Colon (tissue), 2 donors: ENCODE results near the gene ATXN10.
"Not testable (repeated sequence)": the region's sequence is repeated elsewhere in the genome, so short reads cannot be mapped to it uniquely, and the experiment has no call there.

ENCODE experiments used
- FAIRE-seq: peaks from 2 replicates; lab custom pipeline; 2012; peaks lifted over from hg19 to GRCh38; lab: Jason Lieb, UNC
- donor health status: control.
- donor health status: control.

Gene ATXN10

GRCh38 chr22:45678961-45679912, 7.6 kb downstream of the ATXN10 start:
- no peak for FAIRE-seq

GRCh38 chr22:45680932-45681700, 9.5 kb downstream of the ATXN10 start:
- no peak for FAIRE-seq

- no peak for FAIRE-seq
Measured at GRCh38 chr22:45682064-45682463, 10.4 kb downstream of the ATXN10 start.

- not testable (repeated sequence) for FAIRE-seq
Measured at GRCh38 chr22:45682773-45683172, 11.1 kb downstream of the ATXN10 start.

GRCh38 chr22:45683248-45683647, 11.6 kb downstream of the ATXN10 start:
- FAIRE-seq, result no peak

GRCh38 chr22:45683680-45684079, 12.0 kb downstream of the ATXN10 start:
- FAIRE-seq, result no peak

GRCh38 chr22:45684169-45684568, 12.5 kb downstream of the ATXN10 start:
- no peak for FAIRE-seq

GRCh38 chr22:45684752-45685574, 13.3 kb downstream of the ATXN10 start:
- FAIRE-seq, result no peak

- no peak for FAIRE-seq
Measured at GRCh38 chr22:45686004-45686403, 14.4 kb downstream of the ATXN10 start.

GRCh38 chr22:45686836-45687235, 15.2 kb downstream of the ATXN10 start:
- FAIRE-seq, result no peak

GRCh38 chr22:45688600-45689080, 17.0 kb downstream of the ATXN10 start:
- FAIRE-seq, result no peak

- FAIRE-seq, result no peak
Measured at GRCh38 chr22:45689211-45689610, 17.6 kb downstream of the ATXN10 start.

GRCh38 chr22:45690008-45690407, 18.4 kb downstream of the ATXN10 start:
- no peak for FAIRE-seq

GRCh38 chr22:45692549-45692948, 20.9 kb downstream of the ATXN10 start:
- FAIRE-seq, result no peak

GRCh38 chr22:45693835-45694234, 22.2 kb downstream of the ATXN10 start:
- FAIRE-seq, result no peak

GRCh38 chr22:45696227-45696626, 24.6 kb downstream of the ATXN10 start:
- FAIRE-seq, result no peak

- no peak for FAIRE-seq
Measured at GRCh38 chr22:45698094-45698493, 26.5 kb downstream of the ATXN10 start.

- FAIRE-seq, result no peak
Measured at GRCh38 chr22:45702981-45703380, 31.3 kb downstream of the ATXN10 start.

GRCh38 chr22:45703758-45704157, 32.1 kb downstream of the ATXN10 start:
- no peak for FAIRE-seq

- no peak for FAIRE-seq
Measured at GRCh38 chr22:45704648-45705047, 33.0 kb downstream of the ATXN10 start.

- FAIRE-seq, result no peak
Measured at GRCh38 chr22:45707605-45708004, 36.0 kb downstream of the ATXN10 start.

- FAIRE-seq, result no peak
Measured at GRCh38 chr22:45708145-45708544, 36.5 kb downstream of the ATXN10 start.
